ENCODE results near the gene PRR33. TPM values are rescaled to one million over a fixed set of nuclear protein-coding genes. Genes with fewer than 3 reads are reported as not detected.
"Not testable (repeated sequence)": the region's sequence is repeated elsewhere in the genome, so short reads cannot be mapped to it uniquely, and the experiment has no call there.

The PRR33 gene
- polyA plus RNA-seq (2011; rRNA removed) = not detected in 2 replicates
- not detected in 2 replicates for polyA plus RNA-seq (2012; cell fraction: cytosol; rRNA removed)
- polyA plus RNA-seq (2012; cell fraction: nucleus; rRNA removed) = 0.02 TPM in 1 of 2 replicates, not detected in the other
- not detected in 3 replicates for polyA plus RNA-seq (2017; fragmentation: RNase III; extraction: RNeasy Plus Mini Kit Qiagen cat#74134 plus additional on column Dnase treatment)
- polyA minus RNA-seq (2011; rRNA and poly(A)+ RNA removed) = not detected in 2 replicates

DNA sequence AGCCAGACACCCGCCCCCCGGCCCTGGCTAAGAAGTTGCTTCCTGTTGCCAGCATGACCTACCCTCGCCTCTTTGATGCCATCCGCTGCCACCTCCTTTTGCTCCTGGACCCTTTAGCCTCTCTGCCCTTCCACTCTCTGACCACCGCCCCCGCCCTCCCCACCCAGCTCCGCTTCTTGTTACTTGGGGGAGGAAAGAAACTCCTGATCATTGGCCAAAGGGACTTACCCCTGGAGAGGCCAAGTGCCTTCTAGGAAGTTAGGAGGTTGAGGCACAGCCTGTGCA, at the start of gene PRR33:
PRR33 (minus strand) TSS at position 65 of the 285 bp plus-strand sequence. CDS start 1,311 bp downstream, outside the sequence.
- no peak for DNase-seq (ENCODE audit: low read depth in 1 of 2, low spot score in 1 of 2)
- Histone ChIP-seq H3K4me3 (no peak within 1 kb of the TSS), H3K9me3 (no peaks in the 10 kb centered on the region), H3K27ac (no peak within 1 kb of the TSS), H3K4me2 (no peak within 1 kb of the TSS), H3K4me1 (no peaks in the 10 kb centered on the region)
- POLR2A ChIA-PET = no interaction called here
- CTCF ChIA-PET = interaction anchor here (0.7 to 3.4 kb wide), 6 partner anchors 10 to 262 kb away, joined by 3 to 18 read pairs (median 6); no protein-coding TSS in a partner anchor
- no peak for FAIRE-seq
- 71% methylated on average over 5 of the region's 7 CpGs for WGBS (ENCODE audit: missing lambda C conversion rate)
- ATAC-seq = no peak
- TF ChIP-seq RARB (CRISPR knock-in tag; IDR thresholded peaks at IDR 0.05) (no peak), EHF (CRISPR knock-in tag; IDR thresholded peaks at IDR 0.05) (no peak), POLR2AphosphoS2 (conservative IDR thresholded peaks at IDR 0.05; ENCODE audit: low read length) (no peak), PHF8 (IDR thresholded peaks at IDR 0.05; ENCODE audit: borderline replicate concordance, low read depth) (no peak), POLR2A (IDR thresholded peaks at IDR 0.05; ENCODE audit: low read length) (no peak), FOSL2 (IDR thresholded peaks at IDR 0.05) (no peak), FOSL2 (CRISPR knock-in tag; IDR thresholded peaks at IDR 0.05) (no peak), KDM1A (IDR thresholded peaks at IDR 0.05; ENCODE audit: low read depth) (no peak), KDM5A (IDR thresholded peaks at IDR 0.05) (no peak), HOXA7 (CRISPR knock-in tag; IDR thresholded peaks at IDR 0.05) (no peak), JUNB (IDR thresholded peaks at IDR 0.05) (no peak), NPAS2 (CRISPR knock-in tag; IDR thresholded peaks at IDR 0.05; ENCODE audit: borderline replicate concordance) (no peak), CBX8 (IDR thresholded peaks at IDR 0.05) (no peak), MYC (IDR thresholded peaks at IDR 0.05; ENCODE audit: borderline replicate concordance, low read length) (no peak), MAFK (IDR thresholded peaks at IDR 0.05; ENCODE audit: partially characterized antibody) (no peak)
- TF ChIP-seq, protein P1, sequence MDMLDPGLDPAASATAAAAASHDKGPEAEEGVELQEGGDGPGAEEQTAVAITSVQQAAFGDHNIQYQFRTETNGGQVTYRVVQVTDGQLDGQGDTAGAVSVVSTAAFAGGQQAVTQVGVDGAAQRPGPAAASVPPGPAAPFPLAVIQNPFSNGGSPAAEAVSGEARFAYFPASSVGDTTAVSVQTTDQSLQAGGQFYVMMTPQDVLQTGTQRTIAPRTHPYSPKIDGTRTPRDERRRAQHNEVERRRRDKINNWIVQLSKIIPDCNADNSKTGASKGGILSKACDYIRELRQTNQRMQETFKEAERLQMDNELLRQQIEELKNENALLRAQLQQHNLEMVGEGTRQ (IDR thresholded peaks at IDR 0.05) = no peak
- TF ChIP-seq, protein P2, sequence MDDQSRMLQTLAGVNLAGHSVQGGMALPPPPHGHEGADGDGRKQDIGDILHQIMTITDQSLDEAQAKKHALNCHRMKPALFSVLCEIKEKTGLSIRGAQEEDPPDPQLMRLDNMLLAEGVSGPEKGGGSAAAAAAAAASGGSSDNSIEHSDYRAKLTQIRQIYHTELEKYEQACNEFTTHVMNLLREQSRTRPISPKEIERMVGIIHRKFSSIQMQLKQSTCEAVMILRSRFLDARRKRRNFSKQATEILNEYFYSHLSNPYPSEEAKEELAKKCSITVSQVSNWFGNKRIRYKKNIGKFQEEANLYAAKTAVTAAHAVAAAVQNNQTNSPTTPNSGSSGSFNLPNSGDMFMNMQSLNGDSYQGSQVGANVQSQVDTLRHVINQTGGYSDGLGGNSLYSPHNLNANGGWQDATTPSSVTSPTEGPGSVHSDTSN (IDR thresholded peaks at IDR 0.05) = no peak
- TF ChIP-seq, protein P3, sequence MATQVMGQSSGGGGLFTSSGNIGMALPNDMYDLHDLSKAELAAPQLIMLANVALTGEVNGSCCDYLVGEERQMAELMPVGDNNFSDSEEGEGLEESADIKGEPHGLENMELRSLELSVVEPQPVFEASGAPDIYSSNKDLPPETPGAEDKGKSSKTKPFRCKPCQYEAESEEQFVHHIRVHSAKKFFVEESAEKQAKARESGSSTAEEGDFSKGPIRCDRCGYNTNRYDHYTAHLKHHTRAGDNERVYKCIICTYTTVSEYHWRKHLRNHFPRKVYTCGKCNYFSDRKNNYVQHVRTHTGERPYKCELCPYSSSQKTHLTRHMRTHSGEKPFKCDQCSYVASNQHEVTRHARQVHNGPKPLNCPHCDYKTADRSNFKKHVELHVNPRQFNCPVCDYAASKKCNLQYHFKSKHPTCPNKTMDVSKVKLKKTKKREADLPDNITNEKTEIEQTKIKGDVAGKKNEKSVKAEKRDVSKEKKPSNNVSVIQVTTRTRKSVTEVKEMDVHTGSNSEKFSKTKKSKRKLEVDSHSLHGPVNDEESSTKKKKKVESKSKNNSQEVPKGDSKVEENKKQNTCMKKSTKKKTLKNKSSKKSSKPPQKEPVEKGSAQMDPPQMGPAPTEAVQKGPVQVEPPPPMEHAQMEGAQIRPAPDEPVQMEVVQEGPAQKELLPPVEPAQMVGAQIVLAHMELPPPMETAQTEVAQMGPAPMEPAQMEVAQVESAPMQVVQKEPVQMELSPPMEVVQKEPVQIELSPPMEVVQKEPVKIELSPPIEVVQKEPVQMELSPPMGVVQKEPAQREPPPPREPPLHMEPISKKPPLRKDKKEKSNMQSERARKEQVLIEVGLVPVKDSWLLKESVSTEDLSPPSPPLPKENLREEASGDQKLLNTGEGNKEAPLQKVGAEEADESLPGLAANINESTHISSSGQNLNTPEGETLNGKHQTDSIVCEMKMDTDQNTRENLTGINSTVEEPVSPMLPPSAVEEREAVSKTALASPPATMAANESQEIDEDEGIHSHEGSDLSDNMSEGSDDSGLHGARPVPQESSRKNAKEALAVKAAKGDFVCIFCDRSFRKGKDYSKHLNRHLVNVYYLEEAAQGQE (IDR thresholded peaks at IDR 0.05) = no peak
- TF ChIP-seq, protein P4, sequence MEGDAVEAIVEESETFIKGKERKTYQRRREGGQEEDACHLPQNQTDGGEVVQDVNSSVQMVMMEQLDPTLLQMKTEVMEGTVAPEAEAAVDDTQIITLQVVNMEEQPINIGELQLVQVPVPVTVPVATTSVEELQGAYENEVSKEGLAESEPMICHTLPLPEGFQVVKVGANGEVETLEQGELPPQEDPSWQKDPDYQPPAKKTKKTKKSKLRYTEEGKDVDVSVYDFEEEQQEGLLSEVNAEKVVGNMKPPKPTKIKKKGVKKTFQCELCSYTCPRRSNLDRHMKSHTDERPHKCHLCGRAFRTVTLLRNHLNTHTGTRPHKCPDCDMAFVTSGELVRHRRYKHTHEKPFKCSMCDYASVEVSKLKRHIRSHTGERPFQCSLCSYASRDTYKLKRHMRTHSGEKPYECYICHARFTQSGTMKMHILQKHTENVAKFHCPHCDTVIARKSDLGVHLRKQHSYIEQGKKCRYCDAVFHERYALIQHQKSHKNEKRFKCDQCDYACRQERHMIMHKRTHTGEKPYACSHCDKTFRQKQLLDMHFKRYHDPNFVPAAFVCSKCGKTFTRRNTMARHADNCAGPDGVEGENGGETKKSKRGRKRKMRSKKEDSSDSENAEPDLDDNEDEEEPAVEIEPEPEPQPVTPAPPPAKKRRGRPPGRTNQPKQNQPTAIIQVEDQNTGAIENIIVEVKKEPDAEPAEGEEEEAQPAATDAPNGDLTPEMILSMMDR (IDR thresholded peaks at IDR 0.05) = no peak
- TF ChIP-seq, protein P5, sequence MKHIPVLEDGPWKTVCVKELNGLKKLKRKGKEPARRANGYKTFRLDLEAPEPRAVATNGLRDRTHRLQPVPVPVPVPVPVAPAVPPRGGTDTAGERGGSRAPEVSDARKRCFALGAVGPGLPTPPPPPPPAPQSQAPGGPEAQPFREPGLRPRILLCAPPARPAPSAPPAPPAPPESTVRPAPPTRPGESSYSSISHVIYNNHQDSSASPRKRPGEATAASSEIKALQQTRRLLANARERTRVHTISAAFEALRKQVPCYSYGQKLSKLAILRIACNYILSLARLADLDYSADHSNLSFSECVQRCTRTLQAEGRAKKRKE (CRISPR knock-in tag; IDR thresholded peaks at IDR 0.05; ENCODE audit: low read depth) = no peak

DNA sequence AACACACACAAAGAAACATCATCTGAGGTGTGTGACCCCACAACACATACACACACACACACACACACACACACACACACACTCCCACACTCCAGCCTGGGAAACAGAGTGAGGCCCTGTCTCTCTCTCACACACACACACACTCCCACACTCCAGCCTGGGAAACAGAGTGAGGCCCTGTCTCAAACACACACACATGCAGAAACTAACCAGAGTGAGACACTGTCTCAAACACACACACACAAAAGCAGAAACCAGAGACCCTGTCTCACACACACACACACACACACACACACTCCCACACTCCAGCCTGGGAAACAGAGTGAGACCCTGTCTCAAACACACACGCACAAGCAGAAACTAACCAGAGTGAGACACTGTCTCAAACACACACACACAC, 48.1 kb upstream of the PRR33 start:
- H3K27ac ChIP-seq; CTCF ChIA-PET; H3K4me1 ChIP-seq; ATAC-seq; H3K9me3 ChIP-seq; POLR2A ChIA-PET; H3K4me2 ChIP-seq; H3K4me3 ChIP-seq; DNase-seq (ENCODE audit: low read depth in 1 of 2, low spot score in 1 of 2): not testable (repeated sequence)
- whole genome bisulfite sequencing (ENCODE audit: missing lambda C conversion rate) = 83% methylated on average over 1 of the region's 1 CpG
- peak; percentile 95 for FAIRE-seq

Measured in A549 (cell line).